GM12878 (cell line): ENCODE data around the gene COL9A3.

Source experiments
- CTCF ChIP-seq, 3 experiments: IDR thresholded peaks in 2 of 3; conservative IDR thresholded peaks in 1 of 3; 2 replicates each; pipeline ENCODE4 v1.5.1; 2011; ENCODE audit warnings: low read depth in 3 of 3, low read length in 3 of 3, mild to moderate bottlenecking in 3 of 3, control low read depth in 2 of 3, moderate library complexity in 2 of 3, inconsistent platforms in 1 of 3, mixed read lengths in 1 of 3; ENCODE audit not compliant: control insufficient read depth in 2 of 3, insufficient read depth in 1 of 3; ENCODE audit errors: extremely low read depth in 1 of 3
- EZH2 ChIP-seq: IDR thresholded peaks from 2 replicates; pipeline ENCODE4 v1.6.1; 2012; ENCODE audit warnings: low read depth, mild to moderate bottlenecking, control low read depth, inconsistent platforms, low read length, borderline replicate concordance; ENCODE audit not compliant: control insufficient read depth
- SP1 ChIP-seq: IDR thresholded peaks from one replicate; pipeline ENCODE4 v1.6.1; 2011; ENCODE audit warnings: low read depth, low read length

- TF ChIP-seq EZH2 (no peak), SP1 (no peak), CTCF (IDR thresholded peaks at IDR 0.05 in 2 of 3, conservative IDR thresholded peaks at IDR 0.05 in 1 of 3; ENCODE audit: control insufficient read depth in 2 of 3, extremely low read depth in 1 of 3, insufficient read depth in 1 of 3, low read depth in 3 of 3, low read length in 3 of 3) (no peak)
These were observed 72.6 kb downstream of the COL9A3 start for GRCh38 chr20:62889411-62889810.
